Neutrophil (primary cell): Measurements from ENCODE around the gene GNA14.

Experiments used
- H3K27ac ChIP-seq: fragments of 200-600 bp; sonication (generic); 2 replicates; pipeline ENCODE4 v1.5.1; 2016; ENCODE audit warnings: mild to moderate bottlenecking, moderate library complexity
- H3K27me3 ChIP-seq: fragments of 200-600 bp; sonication (generic); 2 replicates; pipeline ENCODE4 v1.6.0; 2016; ENCODE audit warnings: mild to moderate bottlenecking
- H3K36me3 ChIP-seq: fragments of 200-600 bp; sonication (generic); 2 replicates; pipeline ENCODE4 v1.5.1; 2017
- H3K4me1 ChIP-seq, 2 experiments: fragments of 200-600 bp in 1 of 2; sonication (generic) in 1 of 2; 1 replicate in 1 of 2; 2 replicates in 1 of 2; pipeline versions ENCODE4 v1.5.1 to v1.6.1; 2013 to 2016; ENCODE audit warnings: low read depth in 1 of 2, low read length in 1 of 2, mild to moderate bottlenecking in 1 of 2, moderate library complexity in 1 of 2; ENCODE audit not compliant: control insufficient read depth in 1 of 2, insufficient read depth in 1 of 2
- H3K4me3 ChIP-seq, 2 experiments: fragments of 200-600 bp in 1 of 2; sonication (generic) in 1 of 2; 1 replicate in 1 of 2; 2 replicates in 1 of 2; pipeline ENCODE4 v1.5.1; 2013 to 2016; ENCODE audit warnings: low read depth in 1 of 2, low read length in 1 of 2, mild to moderate bottlenecking in 1 of 2, moderate library complexity in 1 of 2
- H3K9me3 ChIP-seq: fragments of 200-600 bp; sonication (generic); 2 replicates; pipeline ENCODE4 v1.5.1; 2016
- TF ChIP-seq, protein P1 (sequence below): fragments of 200-600 bp; sonication (generic); IDR thresholded peaks from 2 replicates; pipeline ENCODE4 v1.5.1; 2016; ENCODE audit warnings: antibody characterized with exemption

The GNA14 gene

DNA sequence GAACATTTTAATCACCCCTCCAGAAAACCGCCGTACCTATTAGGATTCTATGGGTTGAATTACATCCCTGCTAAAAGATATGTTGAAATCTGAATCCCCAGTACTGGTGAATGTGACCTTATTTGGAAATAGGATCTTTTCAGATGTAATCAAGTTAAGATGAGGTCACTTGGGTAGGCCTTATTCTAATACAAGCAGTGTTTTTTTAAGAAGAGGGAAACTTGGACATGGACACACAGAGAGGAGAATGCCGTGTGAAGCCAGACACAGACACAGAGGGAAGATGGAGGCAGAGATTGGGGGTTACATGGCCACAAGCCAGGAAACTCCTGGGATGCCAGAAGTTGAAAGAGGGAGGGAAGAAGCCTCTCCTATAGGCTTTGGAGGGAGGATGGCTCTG lies 183.5 kb downstream of the GNA14 start:
- Histone ChIP-seq H3K27ac (no peak overlapping the region), H3K36me3 (no peaks in the 10 kb centered on the region), H3K4me1 (no peaks in the 10 kb centered on the region), H3K4me3 (no peak overlapping the region), H3K9me3 (no peaks in the 10 kb centered on the region), H3K27me3 (no peaks in the 10 kb centered on the region)
- TF ChIP-seq, protein P1, sequence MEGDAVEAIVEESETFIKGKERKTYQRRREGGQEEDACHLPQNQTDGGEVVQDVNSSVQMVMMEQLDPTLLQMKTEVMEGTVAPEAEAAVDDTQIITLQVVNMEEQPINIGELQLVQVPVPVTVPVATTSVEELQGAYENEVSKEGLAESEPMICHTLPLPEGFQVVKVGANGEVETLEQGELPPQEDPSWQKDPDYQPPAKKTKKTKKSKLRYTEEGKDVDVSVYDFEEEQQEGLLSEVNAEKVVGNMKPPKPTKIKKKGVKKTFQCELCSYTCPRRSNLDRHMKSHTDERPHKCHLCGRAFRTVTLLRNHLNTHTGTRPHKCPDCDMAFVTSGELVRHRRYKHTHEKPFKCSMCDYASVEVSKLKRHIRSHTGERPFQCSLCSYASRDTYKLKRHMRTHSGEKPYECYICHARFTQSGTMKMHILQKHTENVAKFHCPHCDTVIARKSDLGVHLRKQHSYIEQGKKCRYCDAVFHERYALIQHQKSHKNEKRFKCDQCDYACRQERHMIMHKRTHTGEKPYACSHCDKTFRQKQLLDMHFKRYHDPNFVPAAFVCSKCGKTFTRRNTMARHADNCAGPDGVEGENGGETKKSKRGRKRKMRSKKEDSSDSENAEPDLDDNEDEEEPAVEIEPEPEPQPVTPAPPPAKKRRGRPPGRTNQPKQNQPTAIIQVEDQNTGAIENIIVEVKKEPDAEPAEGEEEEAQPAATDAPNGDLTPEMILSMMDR, result no peak

- Histone ChIP-seq H3K4me3 (no peak overlapping the region), H3K27ac (no peak overlapping the region), H3K9me3 (no peaks in the 10 kb centered on the region), H3K36me3 (no peaks in the 10 kb centered on the region), H3K4me1 (no peaks in the 10 kb centered on the region), H3K27me3 (no peaks in the 10 kb centered on the region)
- TF ChIP-seq, protein P1, result no peak
Measured at GRCh38 chr9:77463151-77463550, 185.0 kb downstream of the GNA14 start.

DNA sequence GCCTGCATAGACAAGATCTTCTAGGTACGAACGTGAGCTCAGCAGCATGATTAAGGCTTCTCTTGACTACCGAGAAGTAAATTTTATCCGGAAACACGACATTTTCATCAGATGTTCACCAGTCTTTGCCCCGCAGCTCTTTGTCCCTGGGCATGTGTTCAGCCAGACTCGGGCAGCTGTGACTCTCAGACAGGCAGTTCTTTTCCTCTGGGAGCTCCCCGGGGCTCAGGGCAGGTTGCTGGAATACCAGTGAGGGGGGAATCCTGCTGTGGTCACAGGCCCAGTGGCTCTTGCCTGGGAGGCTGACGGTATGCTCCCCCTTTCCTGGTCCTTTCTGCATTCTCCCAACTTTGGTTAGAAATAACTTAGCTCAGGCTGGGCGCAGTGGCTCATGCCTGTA lies 186.1 kb downstream of the GNA14 start:
- no peaks in the 10 kb centered on the region for H3K27me3 ChIP-seq
- TF ChIP-seq, protein P1, result no peak
- H3K4me1 ChIP-seq, result no peaks in the 10 kb centered on the region
- H3K4me3 ChIP-seq, result no peak overlapping the region
- no peak overlapping the region for H3K27ac ChIP-seq
- H3K36me3 ChIP-seq, result no peaks in the 10 kb centered on the region
- H3K9me3 ChIP-seq, result no peaks in the 10 kb centered on the region

- no peak overlapping the region for H3K4me3 ChIP-seq
Measured at GRCh38 chr9:77460938-77461337, 187.2 kb downstream of the GNA14 start.

GRCh38 chr9:77457916-77458592 lies 190.1 kb downstream of the GNA14 start:
- no peak overlapping the region for H3K4me3 ChIP-seq
- H3K4me1 ChIP-seq, result peaks cover 16 to 21% of the 10 kb centered on the region in 2 experiments
- TF ChIP-seq, protein P1, result peak; percentile 69
- no peaks in the 10 kb centered on the region for H3K27me3 ChIP-seq
- no peaks in the 10 kb centered on the region for H3K9me3 ChIP-seq
- H3K27ac ChIP-seq, result no peak overlapping the region
- H3K36me3 ChIP-seq, result no peaks in the 10 kb centered on the region

More at GRCh38 chr9:77460938-77461337, 187.2 kb downstream of the GNA14 start:
- TF ChIP-seq, protein P1, result no peak
- Histone ChIP-seq H3K4me1 (no peaks in the 10 kb centered on the region), H3K36me3 (no peaks in the 10 kb centered on the region), H3K27ac (no peak overlapping the region), H3K27me3 (no peaks in the 10 kb centered on the region), H3K9me3 (no peaks in the 10 kb centered on the region)
